Thyroid gland (tissue), 4 donors: ENCODE data around the gene PRCP.

ENCODE experiments used
- POLR2A ChIP-seq, 2 donors: fragments of 450-650 bp; IDR thresholded peaks; one replicate each; pipeline ENCODE4 v1.6.1; 2017; ENCODE audit warnings: antibody characterized with exemption in 2 of 2, mild to moderate bottlenecking in 2 of 2, moderate library complexity in 1 of 2
- TF ChIP-seq, protein P1 (sequence below), 6 experiments: fragments of 200-600 bp in 3 of 6; fragments of 450-650 bp in 3 of 6; sonication (generic) in 3 of 6; IDR thresholded peaks; one replicate each; pipeline ENCODE4 v1.5.1; 2016 to 2019; ENCODE audit warnings: antibody characterized with exemption in 6 of 6, mild to moderate bottlenecking in 2 of 6, inconsistent platforms in 1 of 6, moderate library complexity in 1 of 6

GRCh38 chr11:82869657-82870056, 30.6 kb downstream of the PRCP start:
- TF ChIP-seq, protein P1, sequence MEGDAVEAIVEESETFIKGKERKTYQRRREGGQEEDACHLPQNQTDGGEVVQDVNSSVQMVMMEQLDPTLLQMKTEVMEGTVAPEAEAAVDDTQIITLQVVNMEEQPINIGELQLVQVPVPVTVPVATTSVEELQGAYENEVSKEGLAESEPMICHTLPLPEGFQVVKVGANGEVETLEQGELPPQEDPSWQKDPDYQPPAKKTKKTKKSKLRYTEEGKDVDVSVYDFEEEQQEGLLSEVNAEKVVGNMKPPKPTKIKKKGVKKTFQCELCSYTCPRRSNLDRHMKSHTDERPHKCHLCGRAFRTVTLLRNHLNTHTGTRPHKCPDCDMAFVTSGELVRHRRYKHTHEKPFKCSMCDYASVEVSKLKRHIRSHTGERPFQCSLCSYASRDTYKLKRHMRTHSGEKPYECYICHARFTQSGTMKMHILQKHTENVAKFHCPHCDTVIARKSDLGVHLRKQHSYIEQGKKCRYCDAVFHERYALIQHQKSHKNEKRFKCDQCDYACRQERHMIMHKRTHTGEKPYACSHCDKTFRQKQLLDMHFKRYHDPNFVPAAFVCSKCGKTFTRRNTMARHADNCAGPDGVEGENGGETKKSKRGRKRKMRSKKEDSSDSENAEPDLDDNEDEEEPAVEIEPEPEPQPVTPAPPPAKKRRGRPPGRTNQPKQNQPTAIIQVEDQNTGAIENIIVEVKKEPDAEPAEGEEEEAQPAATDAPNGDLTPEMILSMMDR (IDR thresholded peaks at IDR 0.05): no peak
- no peak for TF ChIP-seq POLR2A (IDR thresholded peaks at IDR 0.05)
